ENCODE data around the gene P2RX5.

DNA sequence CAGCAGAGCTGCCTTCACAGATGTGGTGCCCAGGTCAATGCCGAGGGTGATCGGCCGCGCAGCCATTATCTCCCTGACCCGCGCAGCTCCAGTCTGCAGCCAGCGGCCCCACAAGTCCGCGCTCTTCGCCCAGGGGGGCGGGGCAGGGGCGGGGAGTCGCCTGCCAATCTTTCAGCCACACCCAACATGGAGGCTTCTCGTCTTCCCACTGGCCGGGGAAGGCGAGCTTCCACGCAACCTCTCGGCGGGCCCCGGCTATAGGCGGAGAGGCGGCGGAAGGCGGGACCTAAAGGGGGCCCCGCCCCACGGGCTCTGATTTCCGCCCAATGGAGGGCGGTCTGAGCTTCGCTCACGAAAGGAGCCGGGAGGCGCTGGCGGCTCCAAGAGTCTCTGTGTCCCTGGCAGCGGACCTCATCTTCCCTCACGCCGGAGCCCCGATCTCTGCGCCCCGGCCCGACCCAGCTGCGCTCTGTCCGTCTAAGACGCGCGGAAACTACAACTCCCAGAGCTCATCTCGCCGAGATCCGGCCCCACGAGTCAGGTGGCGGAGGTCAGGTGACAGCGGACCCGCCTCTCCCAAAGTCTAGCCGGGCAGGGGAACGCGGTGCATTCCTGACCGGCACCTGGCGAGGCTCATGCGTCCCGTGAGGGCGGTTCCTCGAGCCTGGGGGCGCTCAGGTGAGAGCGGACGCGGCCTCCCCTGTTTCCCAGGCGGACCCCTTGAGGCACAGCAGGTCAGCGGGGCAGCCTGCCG is 59.6 kb downstream of the P2RX5 start, which contains the start of the genes CTNS and SHPK:
- TF ChIP-seq, protein P1, sequence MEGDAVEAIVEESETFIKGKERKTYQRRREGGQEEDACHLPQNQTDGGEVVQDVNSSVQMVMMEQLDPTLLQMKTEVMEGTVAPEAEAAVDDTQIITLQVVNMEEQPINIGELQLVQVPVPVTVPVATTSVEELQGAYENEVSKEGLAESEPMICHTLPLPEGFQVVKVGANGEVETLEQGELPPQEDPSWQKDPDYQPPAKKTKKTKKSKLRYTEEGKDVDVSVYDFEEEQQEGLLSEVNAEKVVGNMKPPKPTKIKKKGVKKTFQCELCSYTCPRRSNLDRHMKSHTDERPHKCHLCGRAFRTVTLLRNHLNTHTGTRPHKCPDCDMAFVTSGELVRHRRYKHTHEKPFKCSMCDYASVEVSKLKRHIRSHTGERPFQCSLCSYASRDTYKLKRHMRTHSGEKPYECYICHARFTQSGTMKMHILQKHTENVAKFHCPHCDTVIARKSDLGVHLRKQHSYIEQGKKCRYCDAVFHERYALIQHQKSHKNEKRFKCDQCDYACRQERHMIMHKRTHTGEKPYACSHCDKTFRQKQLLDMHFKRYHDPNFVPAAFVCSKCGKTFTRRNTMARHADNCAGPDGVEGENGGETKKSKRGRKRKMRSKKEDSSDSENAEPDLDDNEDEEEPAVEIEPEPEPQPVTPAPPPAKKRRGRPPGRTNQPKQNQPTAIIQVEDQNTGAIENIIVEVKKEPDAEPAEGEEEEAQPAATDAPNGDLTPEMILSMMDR (IDR thresholded peaks at IDR 0.05; ENCODE audit: insufficient read depth, low read length, poor library complexity, severe bottlenecking): no peak
- no peak for TF ChIP-seq EZH2phosphoT487 (conservative IDR thresholded peaks at IDR 0.05; ENCODE audit: low read length)
